Activated CD4-positive, CD25-positive, alpha-beta regulatory T cell treated with anti-CD3 and anti-CD28 coated beads, Interleukin-2, amount 50 U/mL, for 24 hours (primary cell): Measurements from ENCODE around the gene TVP23C.

ENCODE experiments used
- ATAC-seq, 2 donors: fragments of 150-1000 bp; cut with Tn5 transposase; one replicate each; pipeline ENCODE4 v1.10.0; 2021; ENCODE audit warnings: mild to moderate bottlenecking in 1 of 2, moderate library complexity in 1 of 2

TVP23C gene

DNA sequence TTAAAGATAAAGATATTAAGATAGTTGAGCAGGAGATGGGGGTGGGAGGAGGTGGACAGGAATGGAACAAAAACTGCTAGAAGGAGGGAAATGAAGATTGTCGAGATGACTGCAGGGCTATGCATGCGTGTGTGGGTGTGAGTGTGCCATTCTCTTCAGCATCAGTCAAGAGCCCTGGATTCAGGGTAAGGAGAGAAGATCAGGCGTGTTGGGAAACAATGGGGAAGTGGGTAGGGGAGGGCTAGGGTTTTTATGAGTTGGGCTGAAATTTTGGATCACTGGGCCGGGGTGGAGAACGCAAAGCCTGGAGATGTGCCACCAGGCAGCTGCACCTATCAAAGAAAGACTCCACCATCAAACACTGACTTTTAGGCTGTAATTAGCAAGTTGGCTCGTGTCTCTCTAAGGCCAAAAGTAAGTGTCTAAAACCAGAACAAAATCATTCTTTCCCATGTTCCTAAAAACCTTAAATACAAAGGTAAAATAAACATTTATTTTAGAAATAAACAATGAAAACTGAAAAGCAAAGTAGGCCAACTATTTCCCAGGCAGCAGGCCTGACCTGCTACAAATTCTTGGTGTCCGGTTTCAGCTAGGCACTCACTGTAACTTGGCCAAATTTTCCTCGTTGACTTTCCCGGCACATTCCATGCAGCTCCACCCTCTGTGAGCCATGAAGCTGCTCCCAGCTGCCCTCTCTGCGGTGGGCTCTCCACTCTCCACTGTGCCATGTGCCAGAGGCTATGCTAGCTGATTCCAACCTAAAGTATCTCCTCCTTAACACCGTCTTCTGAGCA lies 100.1 kb downstream of the TVP23C start:
- ATAC-seq: no peak

DNA sequence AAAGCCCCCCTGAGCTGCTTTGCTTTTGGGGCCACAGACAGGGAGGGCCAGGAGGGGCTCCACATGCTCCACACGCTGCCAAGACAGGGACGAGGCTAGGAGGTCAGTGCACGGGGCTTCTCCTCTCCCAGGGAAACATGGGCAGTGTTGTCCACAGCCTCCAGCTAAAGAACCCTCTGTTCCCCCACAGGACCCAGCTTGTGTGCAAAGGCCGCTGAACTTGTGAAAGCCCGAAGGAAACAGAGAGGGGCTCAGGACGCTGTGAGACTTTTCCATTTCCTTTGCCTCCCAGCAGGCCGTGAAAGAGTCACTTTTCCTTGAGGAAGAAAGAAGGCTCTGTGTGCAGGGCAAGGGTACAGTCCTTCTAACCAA lies 105.6 kb downstream of the TVP23C start:
- ATAC-seq: no peak

DNA sequence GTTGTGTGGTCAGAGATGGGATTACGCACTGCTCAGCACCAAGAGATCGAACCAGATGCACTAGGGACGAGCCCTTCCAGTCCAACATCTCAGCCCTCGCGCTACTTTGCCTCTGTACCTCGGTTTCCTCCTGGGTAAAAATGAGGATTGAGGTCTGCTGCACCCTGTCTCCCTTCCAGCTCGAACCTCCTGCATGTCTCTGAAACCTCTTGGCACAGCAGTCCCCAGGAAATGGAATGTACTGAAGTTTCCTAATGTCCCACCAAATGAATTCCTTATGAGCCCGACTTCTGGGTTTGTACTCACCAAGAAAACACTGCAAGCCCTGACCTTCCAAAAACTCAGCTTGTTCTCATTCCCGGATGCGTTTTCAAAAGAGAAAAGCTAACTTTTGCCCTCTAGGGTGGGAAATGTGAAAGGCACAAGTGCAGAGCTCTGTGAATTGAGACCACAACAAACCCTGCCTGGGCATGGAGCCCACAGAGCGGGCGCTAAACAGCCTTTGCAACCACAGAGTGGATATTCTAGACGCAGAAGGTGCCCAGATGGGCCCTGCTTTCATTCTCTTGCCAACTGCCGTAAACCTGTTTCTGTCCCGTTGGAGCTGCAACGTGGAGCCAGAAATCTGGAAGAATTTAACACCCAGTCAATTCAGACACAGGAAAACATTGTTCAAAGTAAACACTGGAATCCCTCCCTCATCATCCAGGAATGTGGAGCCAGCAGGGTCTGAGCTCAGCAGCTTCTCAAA lies 106.1 kb downstream of the TVP23C start:
- ATAC-seq: no peak

- ATAC-seq: no peak
These were observed 106.8 kb downstream of the TVP23C start for GRCh38 chr17:15456496-15456895.

DNA sequence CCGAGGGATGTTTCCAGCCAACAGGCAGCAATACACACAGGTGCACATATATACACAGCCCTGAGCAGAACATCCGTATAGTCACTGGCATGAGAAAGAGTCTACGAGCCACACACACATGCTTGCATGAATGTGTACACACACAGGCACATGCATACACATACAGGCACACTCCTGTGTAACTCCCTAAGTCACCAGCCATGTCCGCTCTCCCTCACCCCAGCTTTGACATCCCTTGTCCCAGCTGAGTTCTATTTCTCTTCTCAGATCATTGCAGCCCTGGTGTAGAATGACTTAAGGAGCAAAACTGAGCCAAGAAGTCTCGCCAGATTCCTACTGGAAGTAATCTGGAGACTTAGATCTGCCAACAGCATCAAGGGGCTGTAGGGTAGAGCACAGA lies 108.9 kb downstream of the TVP23C start:
- no peak for ATAC-seq

GRCh38 chr17:15453782-15454181 lies 109.5 kb downstream of the TVP23C start:
- ATAC-seq: no peak

GRCh38 chr17:15453246-15453645 lies 110.0 kb downstream of the TVP23C start:
- no peak for ATAC-seq

GRCh38 chr17:15452746-15453145 lies 110.5 kb downstream of the TVP23C start:
- ATAC-seq: no peak
